ENCODE data around the gene MTUS2.
"Not testable (repeated sequence)": the region's sequence is repeated elsewhere in the genome, so short reads cannot be mapped to it uniquely, and the experiment has no call there.

Gene MTUS2

GRCh38 chr13:29294821-29295220, 474.7 kb downstream of the MTUS2 start:
- no peak for DNase-seq (ENCODE audit: extremely low read depth in 1 of 2, low read depth in 1 of 2)

DNA sequence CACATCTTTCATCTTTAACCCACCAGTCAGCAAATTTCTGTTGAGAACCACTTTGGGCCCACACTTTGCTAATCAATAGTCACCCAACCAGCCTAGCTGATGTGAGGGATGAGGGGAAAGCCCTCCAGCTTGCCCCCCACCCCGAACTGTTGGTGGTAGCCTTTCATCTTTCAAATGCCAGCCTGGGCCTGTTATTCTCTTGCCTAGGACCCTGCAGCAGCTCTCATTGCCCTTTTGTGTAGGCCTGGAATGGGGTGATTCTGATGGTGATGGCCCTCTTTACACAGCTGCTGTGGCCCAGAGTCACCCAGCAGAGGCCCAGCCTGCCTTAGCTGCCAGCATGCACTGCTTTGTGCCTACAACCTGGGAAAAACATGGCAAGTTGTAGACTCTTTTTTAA, 480.9 kb downstream of the MTUS2 start:
- DNase-seq (ENCODE audit: extremely low read depth in 1 of 2, low read depth in 1 of 2), result no peak

DNA sequence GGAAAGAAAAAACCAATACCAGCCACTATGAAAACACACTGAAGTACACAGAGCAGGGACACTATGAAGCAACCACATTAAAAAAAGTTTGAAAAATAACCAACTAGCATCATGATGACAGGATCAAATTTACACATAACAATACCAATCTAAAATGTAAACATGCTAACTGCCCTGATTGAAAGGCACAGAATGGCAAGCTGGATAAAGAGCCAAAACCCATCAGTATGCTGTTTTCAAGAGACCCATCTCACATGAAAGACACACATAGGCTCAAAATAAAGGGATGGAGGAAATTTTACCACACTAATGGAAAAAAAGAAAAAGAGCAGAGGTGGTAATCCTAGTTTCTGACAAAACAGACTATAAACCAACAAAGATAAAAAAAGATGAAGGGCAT, 484.0 kb downstream of the MTUS2 start:
- DNase-seq (ENCODE audit: extremely low read depth in 1 of 2, low read depth in 1 of 2), result no peak

GRCh38 chr13:29310806-29311205, 490.7 kb downstream of the MTUS2 start:
- no peak for DNase-seq (ENCODE audit: extremely low read depth in 1 of 2, low read depth in 1 of 2)

DNA sequence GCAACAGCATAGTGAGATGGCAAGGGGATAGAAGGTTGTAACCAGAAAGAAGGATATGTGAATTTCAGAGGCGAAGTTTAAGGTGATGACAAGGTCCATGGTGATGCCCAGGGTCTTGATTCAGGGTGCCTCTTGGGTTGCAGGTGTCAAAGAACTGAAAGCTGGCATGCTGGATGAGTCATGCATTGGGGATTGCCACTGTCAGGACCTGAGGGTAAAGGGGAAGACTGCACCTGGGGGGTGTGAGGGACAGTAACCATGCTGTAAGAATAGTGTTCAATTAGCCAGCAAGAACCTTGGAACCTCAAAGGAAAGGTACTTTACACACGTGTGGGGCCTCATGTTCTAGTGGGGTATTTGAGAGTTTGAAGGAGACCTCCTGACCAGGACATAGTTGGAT, 495.7 kb downstream of the MTUS2 start:
- DNase-seq (ENCODE audit: extremely low read depth in 1 of 2, low read depth in 1 of 2), result no peak

GRCh38 chr13:29317828-29318227, 497.7 kb downstream of the MTUS2 start:
- DNase-seq (ENCODE audit: extremely low read depth in 1 of 2, low read depth in 1 of 2), result no peak

DNA sequence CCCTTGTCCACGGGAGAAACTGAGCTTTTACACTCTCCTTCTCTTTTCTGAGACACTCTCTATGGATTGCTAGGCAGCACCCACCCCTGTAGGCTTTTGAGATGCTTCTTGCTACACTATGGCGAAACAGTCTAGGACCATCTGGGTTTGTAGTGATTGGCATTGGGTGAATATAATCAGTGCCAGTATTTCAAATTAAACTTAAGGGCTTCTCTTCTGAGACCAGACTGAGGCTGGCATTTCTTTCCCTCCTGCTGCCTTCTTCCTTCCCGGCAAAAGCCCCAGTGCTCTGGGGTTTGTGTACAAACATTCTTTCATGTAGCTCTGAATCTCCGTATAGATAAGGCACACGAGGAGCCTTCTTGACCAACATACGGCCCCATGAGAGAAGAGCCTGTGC, 498.6 kb downstream of the MTUS2 start:
- no peak for DNase-seq (ENCODE audit: extremely low read depth in 1 of 2, low read depth in 1 of 2)

DNA sequence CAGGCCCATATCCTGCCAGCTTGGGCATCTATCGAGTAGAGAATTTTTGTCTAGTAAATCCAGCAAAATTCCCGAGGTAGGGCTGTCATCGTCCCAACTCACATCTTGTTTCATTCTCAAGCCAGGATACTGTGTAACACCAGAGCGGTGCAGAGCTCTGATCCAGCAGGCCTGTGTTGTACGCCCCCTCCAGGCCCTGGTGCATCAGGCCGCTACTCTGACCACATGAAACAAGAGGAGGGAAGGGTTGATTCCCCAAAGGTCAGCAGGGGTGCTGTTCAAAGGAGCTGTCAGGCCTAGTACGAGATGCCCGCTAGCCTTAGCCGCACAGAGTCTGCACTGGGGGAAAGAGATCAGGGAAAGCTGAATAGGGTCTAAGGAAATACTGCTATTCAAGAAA, 499.3 kb downstream of the MTUS2 start:
- DNase-seq (ENCODE audit: extremely low read depth in 1 of 2, low read depth in 1 of 2), result no peak

GRCh38 chr13:29323954-29324353, 503.8 kb downstream of the MTUS2 start:
- DNase-seq (ENCODE audit: extremely low read depth in 1 of 2, low read depth in 1 of 2), result no peak

GRCh38 chr13:29324601-29325000, 504.5 kb downstream of the MTUS2 start:
- DNase-seq (ENCODE audit: extremely low read depth in 1 of 2, low read depth in 1 of 2), result no peak

GRCh38 chr13:29328501-29328900, 508.4 kb downstream of the MTUS2 start:
- DNase-seq (ENCODE audit: extremely low read depth in 1 of 2, low read depth in 1 of 2), result no peak

DNA sequence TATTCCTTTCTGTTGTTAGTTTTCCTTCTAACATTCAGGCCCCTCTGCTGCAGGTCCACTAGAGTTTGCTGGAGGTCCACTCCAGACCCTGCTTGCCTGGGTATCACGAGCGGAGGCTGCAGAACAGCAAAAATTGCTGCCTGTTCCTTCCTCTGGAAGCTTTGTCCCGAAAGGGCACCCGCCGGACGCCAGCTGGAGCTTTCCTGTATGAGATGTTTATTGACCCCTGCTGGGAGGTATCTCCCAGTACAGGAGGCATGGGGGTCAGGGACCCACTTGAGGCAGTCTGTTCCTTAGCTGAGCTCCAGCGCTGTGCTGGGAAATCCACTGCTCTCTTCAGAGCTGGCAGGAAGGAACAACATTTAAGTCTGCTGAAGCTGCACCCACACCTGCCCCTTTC, 516.2 kb downstream of the MTUS2 start:
- DNase-seq (ENCODE audit: extremely low read depth in 1 of 2, low read depth in 1 of 2), result no peak

GRCh38 chr13:29339386-29340272, 519.5 kb downstream of the MTUS2 start:
- DNase-seq (ENCODE audit: extremely low read depth in 1 of 2, low read depth in 1 of 2), result no peak

GRCh38 chr13:29345860-29346582, 525.9 kb downstream of the MTUS2 start:
- not testable (repeated sequence) for DNase-seq (ENCODE audit: extremely low read depth in 1 of 2, low read depth in 1 of 2)

DNA sequence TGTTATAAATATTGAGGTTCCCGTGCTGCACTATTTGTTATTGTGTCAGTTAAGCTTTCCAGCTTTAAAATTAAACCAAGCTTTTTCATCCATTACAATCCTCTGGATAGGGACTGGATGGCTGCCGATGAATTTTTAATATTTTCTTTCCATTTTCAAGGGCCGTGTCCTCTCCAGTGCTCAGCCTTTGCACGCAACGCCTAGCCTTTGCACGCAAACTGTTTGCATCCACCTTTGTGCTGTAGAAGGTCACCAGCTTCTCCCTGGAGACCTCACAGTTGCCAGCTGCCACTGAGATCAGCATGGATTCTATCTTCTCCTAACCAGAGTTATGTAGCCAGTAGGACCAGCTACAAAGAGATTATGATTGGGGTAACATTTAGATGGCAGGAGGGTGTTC, 534.9 kb downstream of the MTUS2 start:
- no peak for DNase-seq (ENCODE audit: extremely low read depth in 1 of 2, low read depth in 1 of 2)

- no peak for DNase-seq (ENCODE audit: extremely low read depth in 1 of 2, low read depth in 1 of 2)
Observed at GRCh38 chr13:29359181-29359580, 539.0 kb downstream of the MTUS2 start.

DNA sequence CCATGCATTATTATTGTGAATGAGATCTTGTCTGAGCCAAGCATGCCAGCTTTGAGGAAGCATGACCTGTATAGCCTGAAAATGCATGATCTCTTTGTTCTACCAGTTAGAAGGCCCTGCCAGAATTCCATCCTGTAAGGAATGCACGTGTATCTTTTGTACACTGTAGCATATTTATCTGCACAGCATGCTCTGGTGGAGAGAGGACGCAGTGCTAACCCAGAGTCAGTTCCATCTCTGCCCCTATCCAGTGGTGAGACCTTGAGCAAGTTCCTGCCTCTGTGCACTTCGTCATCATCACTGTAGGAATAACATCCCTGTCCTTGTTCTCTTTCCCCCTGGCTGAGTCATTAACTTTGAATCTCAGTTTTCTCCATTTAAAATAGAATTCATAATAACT, 541.6 kb downstream of the MTUS2 start:
- no peak for DNase-seq (ENCODE audit: extremely low read depth in 1 of 2, low read depth in 1 of 2)

GRCh38 chr13:29362849-29363604, 542.9 kb downstream of the MTUS2 start:
- peak; percentile 2 for DNase-seq (ENCODE audit: extremely low read depth in 1 of 2, low read depth in 1 of 2)

- DNase-seq (ENCODE audit: extremely low read depth in 1 of 2, low read depth in 1 of 2), result no peak
Observed at GRCh38 chr13:29369060-29369743, 549.1 kb downstream of the MTUS2 start.

GRCh38 chr13:29379281-29379680, 559.1 kb downstream of the MTUS2 start:
- no peak for DNase-seq (ENCODE audit: extremely low read depth in 1 of 2, low read depth in 1 of 2)

GRCh38 chr13:29379865-29380264, 559.7 kb downstream of the MTUS2 start:
- no peak for DNase-seq (ENCODE audit: extremely low read depth in 1 of 2, low read depth in 1 of 2)
